ENCODE measurements around the gene LTK.
"Not testable (repeated sequence)": the region's sequence is repeated elsewhere in the genome, so short reads cannot be mapped to it uniquely, and the experiment has no call there.

Gene LTK

GRCh38 chr15:41480396-41481140 lies 33.1 kb downstream of the LTK start:
- DNase-seq (ENCODE audit: low read depth in 3 of 3, low spot score in 1 of 3) = no peak

GRCh38 chr15:41476416-41477048 lies 37.1 kb downstream of the LTK start:
- no peak for DNase-seq (ENCODE audit: low read depth in 3 of 3, low spot score in 1 of 3)

GRCh38 chr15:41474941-41475340 lies 38.7 kb downstream of the LTK start:
- DNase-seq (ENCODE audit: low read depth in 3 of 3, low spot score in 1 of 3) = no peak

- DNase-seq (ENCODE audit: low read depth in 3 of 3, low spot score in 1 of 3) = no peak
Observed at GRCh38 chr15:41474436-41474835, 39.2 kb downstream of the LTK start.

- no peak for DNase-seq (ENCODE audit: low read depth in 3 of 3, low spot score in 1 of 3)
Observed at GRCh38 chr15:41473418-41473817, 40.2 kb downstream of the LTK start.

GRCh38 chr15:41469644-41470043 lies 44.0 kb downstream of the LTK start:
- DNase-seq (ENCODE audit: low read depth in 3 of 3, low spot score in 1 of 3) = not testable (repeated sequence)

- no peak for DNase-seq (ENCODE audit: low read depth in 3 of 3, low spot score in 1 of 3)
Observed at GRCh38 chr15:41466711-41467110, 46.9 kb downstream of the LTK start.

GRCh38 chr15:41465822-41466421 lies 47.7 kb downstream of the LTK start:
- no peak for DNase-seq (ENCODE audit: low read depth in 3 of 3, low spot score in 1 of 3)

- no peak for DNase-seq (ENCODE audit: low read depth in 3 of 3, low spot score in 1 of 3)
Observed at GRCh38 chr15:41464889-41465580, 48.6 kb downstream of the LTK start.

- DNase-seq (ENCODE audit: low read depth in 3 of 3, low spot score in 1 of 3) = no peak
Observed at GRCh38 chr15:41462084-41462795, 51.4 kb downstream of the LTK start.

Measured in stimulated activated CD4-positive, alpha-beta T cell treated with anti-CD3 and anti-CD28 coated beads, TNF-alpha, amount 100 ng/mL, for 1 hour (primary cell).